ENCODE measurements around the gene ASCL4.

DNA sequence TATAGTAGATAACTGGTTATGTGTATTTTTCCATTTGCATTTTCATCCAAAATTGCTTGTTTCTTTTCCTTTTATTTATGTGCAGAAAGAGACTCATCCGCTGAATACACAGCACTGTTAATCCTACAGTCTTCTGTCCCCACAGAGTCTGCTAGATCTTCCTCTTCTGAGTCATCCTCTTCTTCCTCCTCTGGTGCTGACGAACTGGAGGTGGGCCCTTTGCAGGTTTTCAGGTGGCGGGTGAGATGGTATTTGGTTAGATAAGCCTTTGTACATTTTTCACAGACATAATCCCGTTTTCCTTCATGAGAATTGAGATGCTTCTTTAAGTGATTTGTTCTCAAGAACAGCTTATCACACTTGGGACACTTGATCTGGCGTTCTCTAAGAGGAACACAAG lies 40.4 kb upstream of the ASCL4 start:
- TF ChIP-seq, protein P1, sequence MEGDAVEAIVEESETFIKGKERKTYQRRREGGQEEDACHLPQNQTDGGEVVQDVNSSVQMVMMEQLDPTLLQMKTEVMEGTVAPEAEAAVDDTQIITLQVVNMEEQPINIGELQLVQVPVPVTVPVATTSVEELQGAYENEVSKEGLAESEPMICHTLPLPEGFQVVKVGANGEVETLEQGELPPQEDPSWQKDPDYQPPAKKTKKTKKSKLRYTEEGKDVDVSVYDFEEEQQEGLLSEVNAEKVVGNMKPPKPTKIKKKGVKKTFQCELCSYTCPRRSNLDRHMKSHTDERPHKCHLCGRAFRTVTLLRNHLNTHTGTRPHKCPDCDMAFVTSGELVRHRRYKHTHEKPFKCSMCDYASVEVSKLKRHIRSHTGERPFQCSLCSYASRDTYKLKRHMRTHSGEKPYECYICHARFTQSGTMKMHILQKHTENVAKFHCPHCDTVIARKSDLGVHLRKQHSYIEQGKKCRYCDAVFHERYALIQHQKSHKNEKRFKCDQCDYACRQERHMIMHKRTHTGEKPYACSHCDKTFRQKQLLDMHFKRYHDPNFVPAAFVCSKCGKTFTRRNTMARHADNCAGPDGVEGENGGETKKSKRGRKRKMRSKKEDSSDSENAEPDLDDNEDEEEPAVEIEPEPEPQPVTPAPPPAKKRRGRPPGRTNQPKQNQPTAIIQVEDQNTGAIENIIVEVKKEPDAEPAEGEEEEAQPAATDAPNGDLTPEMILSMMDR (IDR thresholded peaks at IDR 0.05 in 8 of 11, conservative IDR thresholded peaks at IDR 0.05 in 3 of 11), result no peak
- no peak for TF ChIP-seq POLR2AphosphoS5 (IDR thresholded peaks at IDR 0.05)

Data from spleen (tissue), 7 donors.